HepG2 (cell line): ENCODE measurements around the gene LRP5. TPM values are rescaled to one million over a fixed set of nuclear protein-coding genes. Genes with fewer than 3 reads are reported as not detected.
A peak's percentile ranks its signal among the peaks of the same experiment; 100 is the strongest.

Experiments used
- ARID5B ChIP-seq: IDR thresholded peaks from 2 replicates; pipeline ENCODE4 v1.4.0; 2020; ENCODE audit warnings: mild to moderate bottlenecking, missing genetic modification reagents
- ATF4 ChIP-seq, 2 experiments: fragments of 450-650 bp in 1 of 2; sonication (generic) in 1 of 2; formaldehyde crosslinking; IDR thresholded peaks; 2 replicates each; pipeline versions ENCODE4 v1.5.0 to v1.8.0; 2020 to 2022; ENCODE audit warnings: mild to moderate bottlenecking in 1 of 2, missing genetic modification reagents in 1 of 2
- ETV5 ChIP-seq: IDR thresholded peaks from 2 replicates; pipeline ENCODE4 v1.6.1; 2018; ENCODE audit warnings: missing biosample characterization, missing genetic modification reagents, inconsistent platforms, borderline replicate concordance
- FOSL2 ChIP-seq: sonication (generic); formaldehyde crosslinking; IDR thresholded peaks from 2 replicates; pipeline ENCODE4 v1.4.0; 2020; ENCODE audit warnings: missing genetic modification reagents
- FOXO4 ChIP-seq: sonication (generic); formaldehyde crosslinking; conservative IDR thresholded peaks from 2 replicates; pipeline ENCODE4 v1.8.1; 2023; ENCODE audit warnings: missing genetic modification reagents
- NFE2L2 ChIP-seq: fragments of 150-350 bp; IDR thresholded peaks from 2 replicates; pipeline ENCODE4 v1.6.1; 2014; ENCODE audit warnings: low read length
- NR1H2 ChIP-seq: sonication (generic); formaldehyde crosslinking; IDR thresholded peaks from 2 replicates; pipeline ENCODE4 v1.8.1; 2022; ENCODE audit warnings: low read depth, missing genetic modification reagents, borderline replicate concordance
- SAP130 ChIP-seq: IDR thresholded peaks from 2 replicates; pipeline ENCODE4 v1.6.1; 2016; ENCODE audit warnings: low read depth
- SKIL ChIP-seq: sonication (generic); formaldehyde crosslinking; IDR thresholded peaks from 2 replicates; pipeline ENCODE4 v1.8.0; 2022; ENCODE audit warnings: missing genetic modification reagents, mild to moderate bottlenecking, moderate library complexity, borderline replicate concordance
- SNAPC2 ChIP-seq: sonication (generic); formaldehyde crosslinking; IDR thresholded peaks from 2 replicates; pipeline ENCODE4 v1.8.1; 2022; ENCODE audit warnings: mild to moderate bottlenecking, missing genetic modification reagents
- SOX13 ChIP-seq, 3 experiments: fragments of 450-650 bp in 1 of 3; sonication (generic) in 1 of 3; formaldehyde crosslinking in 1 of 3; IDR thresholded peaks in 2 of 3; conservative IDR thresholded peaks in 1 of 3; 2 replicates each; pipeline versions ENCODE4 v1.5.0 to v1.6.1; 2016 to 2020; ENCODE audit warnings: antibody characterized with exemption in 1 of 3, mild to moderate bottlenecking in 1 of 3, missing compliant biosample characterization in 1 of 3, missing genetic modification reagents in 1 of 3, moderate library complexity in 1 of 3
- STAT5B ChIP-seq: sonication (generic); formaldehyde crosslinking; IDR thresholded peaks from 2 replicates; pipeline ENCODE4 v1.4.0; 2020; ENCODE audit warnings: missing genetic modification reagents
- ZSCAN21 ChIP-seq: sonication (generic); formaldehyde crosslinking; IDR thresholded peaks from 2 replicates; pipeline ENCODE4 v1.8.0; 2022; ENCODE audit warnings: mild to moderate bottlenecking, missing genetic modification reagents, moderate library complexity, borderline replicate concordance
- polyA plus RNA-seq, 8 experiments: library from polyadenylated mRNA; depleted of rRNA in 3 of 8; stranded (reverse) in 7 of 8; unstranded in 1 of 8; fragments of >200 nt; fragmentation: Illumina TruSeq in 4 of 8; extraction: Trizol in 4 of 8; gene quantifications; 2 replicates each; pipeline versions ENCODE4 v1.2.1 to v1.2.3, GENCODE V29; 2011 to 2016; ENCODE audit warnings: low read depth in 4 of 8, missing spikeins in 1 of 8, mixed read lengths in 1 of 8; ENCODE audit not compliant: insufficient read depth in 1 of 8
- total RNA-seq, 5 experiments: library from RNA; depleted of rRNA; stranded (reverse); fragments of >200 nt; fragmentation: Illumina TruSeq; extraction: Trizol; gene quantifications; 2 replicates each; pipeline ENCODE4 v1.2.3, GENCODE V29; 2016; ENCODE audit warnings: low read depth in 1 of 5

Gene LRP5
- total and polyA plus RNA-seq, 2 of the 13 experiments (the other 11 are each of a cell fraction or from before 2014, with no cell fraction given) = 40.4 to 64.0 TPM

GRCh38 chr11:68469122-68469521, 156.7 kb downstream of the LRP5 start (continued):
- TF ChIP-seq SOX13 (IDR thresholded peaks at IDR 0.05) (0 out of 2 replicates have a peak, but pooled peaks have one; percentile 22), SOX13 (CRISPR knock-in tag; conservative IDR thresholded peaks at IDR 0.05 in 1 of 2, IDR thresholded peaks at IDR 0.05 in 1 of 2) (peak in 1 of 2 experiments; percentile 80; a peak in 2 of 4 replicates), ETV5 (CRISPR knock-in tag) (no peak), ARID5B (CRISPR knock-in tag) (peak; percentile 82), SNAPC2 (no peak), FOXO4 (CRISPR knock-in tag) (0 out of 2 replicates have a peak, but pooled peaks have one; percentile 60), SKIL (peak; percentile 88), ATF4 (CRISPR knock-in tag; IDR thresholded peaks at IDR 0.05) (peak in 1 of 2 experiments; percentile 37; a peak in 1 of 4 replicates), STAT5B (CRISPR knock-in tag) (no peak), NR1H2 (CRISPR knock-in tag) (no peak), NFE2L2 (no peak), FOSL2 (CRISPR knock-in tag) (0 out of 2 replicates have a peak, but pooled peaks have one; percentile 29), SAP130 (peak; percentile 40), ZSCAN21 (CRISPR knock-in tag) (no peak)
